SK-N-MC (cell line): Measurements from ENCODE around the gene ROBO2.

Experiments
- EZH2 ChIP-seq: fragments of 200-600 bp; sonication (generic); IDR thresholded peaks from one replicate; pipeline ENCODE4 v1.6.1; 2017; ENCODE audit warnings: antibody characterized with exemption
- FOXP2 ChIP-seq: optimal IDR thresholded peaks from 2 replicates; pipeline ENCODE3; 2011; ENCODE audit warnings: mild to moderate bottlenecking, moderate library complexity; ENCODE audit not compliant: insufficient read depth; ENCODE audit errors: extremely low read length, control extremely low read depth
- POLR2AphosphoS5 ChIP-seq: IDR thresholded peaks from 2 replicates; pipeline ENCODE4 v1.6.1; 2012; ENCODE audit warnings: mild to moderate bottlenecking, low read depth, low read length, borderline replicate concordance

DNA sequence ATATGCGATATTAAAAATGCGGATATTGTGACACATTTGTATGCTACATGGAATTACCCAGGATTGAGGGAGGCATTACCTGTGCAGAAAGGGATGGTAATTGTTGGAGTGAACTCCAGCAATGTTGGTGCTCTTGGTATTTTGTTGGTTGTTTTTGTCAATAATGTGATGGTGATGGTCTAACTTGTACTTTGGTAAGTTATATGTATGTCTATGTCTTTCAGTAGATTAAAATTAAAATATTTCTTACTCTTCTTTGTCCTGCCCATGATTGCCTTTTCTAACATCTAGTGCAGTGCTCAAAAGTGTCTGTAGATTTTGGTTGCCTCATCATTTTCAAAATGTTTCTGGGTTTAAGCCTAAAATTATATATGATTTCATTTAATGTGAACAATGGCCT is 192.7 kb downstream of the ROBO2 start:
- TF ChIP-seq EZH2, result no peak
- TF ChIP-seq POLR2AphosphoS5, result no peak
- TF ChIP-seq FOXP2, result no peak
